GM21529 (cell line): ENCODE measurements around the gene GOT2.
"Not testable (repeated sequence)": the region's sequence is repeated elsewhere in the genome, so short reads cannot be mapped to it uniquely, and the experiment has no call there.

Experiments
- ATAC-seq: cut with Tn5 transposase; IDR thresholded peaks from one replicate; pipeline ENCODE4 v1.9.1; 2021; ENCODE audit not compliant: unreplicated experiment

The GOT2 gene

DNA sequence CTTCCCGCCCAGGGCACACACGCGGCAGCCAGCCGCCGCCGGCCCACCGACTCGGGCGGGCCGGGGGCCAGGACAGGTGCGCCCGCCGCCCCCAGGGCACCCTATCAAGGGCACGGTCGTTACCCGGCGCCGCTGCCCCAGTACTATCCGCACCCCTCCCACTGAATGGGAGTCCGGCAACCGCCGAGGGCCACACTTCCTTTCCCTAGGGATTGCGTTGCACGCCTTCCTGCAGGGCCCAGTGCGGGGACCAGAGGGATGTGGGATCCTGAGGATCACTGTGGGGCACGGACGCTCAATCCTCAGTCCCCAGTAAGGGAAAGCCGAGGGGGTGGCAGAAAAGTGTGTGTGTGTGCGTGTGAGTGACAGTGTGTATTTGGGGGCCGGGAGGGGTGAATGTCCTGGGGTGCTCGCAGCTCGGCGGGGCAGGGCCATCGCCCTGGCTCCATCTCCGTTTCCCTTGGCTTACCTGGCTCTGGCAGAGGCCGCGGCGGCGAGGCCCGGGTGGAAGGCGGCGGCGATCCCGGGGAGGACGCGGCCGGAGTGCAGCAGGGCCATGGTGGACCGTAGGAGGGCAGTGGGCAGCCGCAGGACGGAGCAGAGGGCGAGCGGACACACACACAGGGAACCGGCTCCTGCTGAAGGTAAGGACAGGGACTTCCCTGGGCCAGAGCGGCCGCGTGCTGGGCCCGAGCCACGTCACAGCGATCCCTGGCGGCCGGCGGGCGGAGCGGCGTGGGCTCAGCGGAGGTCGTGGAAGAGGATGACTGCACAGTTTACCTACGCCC, at the start of gene GOT2:
GOT2 (minus strand) TSS at position 646 of the 788 bp plus-strand sequence; CDS start at position 558, 88 bp downstream.
- peak; percentile 92 for ATAC-seq

DNA sequence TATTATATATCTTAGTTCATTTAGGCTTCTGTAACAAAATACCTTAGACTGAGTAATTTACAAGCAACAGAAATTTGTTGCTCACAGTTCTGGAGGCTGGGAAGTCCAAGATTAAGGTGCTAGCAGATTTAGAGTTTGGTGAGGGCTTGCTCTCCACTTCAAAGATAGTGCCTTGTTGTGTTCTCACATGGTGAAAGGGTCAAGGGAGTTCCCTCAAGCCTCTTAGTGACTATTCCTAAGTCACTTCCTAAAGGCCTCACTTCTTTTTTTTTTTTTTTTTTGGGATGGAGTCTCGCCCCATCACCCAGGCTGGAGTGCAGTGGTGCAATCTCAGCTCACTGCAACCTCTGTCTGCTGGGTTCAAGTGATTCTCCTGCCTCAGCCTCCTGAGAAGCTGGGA, 45.2 kb upstream of the GOT2 start:
- not testable (repeated sequence) for ATAC-seq

DNA sequence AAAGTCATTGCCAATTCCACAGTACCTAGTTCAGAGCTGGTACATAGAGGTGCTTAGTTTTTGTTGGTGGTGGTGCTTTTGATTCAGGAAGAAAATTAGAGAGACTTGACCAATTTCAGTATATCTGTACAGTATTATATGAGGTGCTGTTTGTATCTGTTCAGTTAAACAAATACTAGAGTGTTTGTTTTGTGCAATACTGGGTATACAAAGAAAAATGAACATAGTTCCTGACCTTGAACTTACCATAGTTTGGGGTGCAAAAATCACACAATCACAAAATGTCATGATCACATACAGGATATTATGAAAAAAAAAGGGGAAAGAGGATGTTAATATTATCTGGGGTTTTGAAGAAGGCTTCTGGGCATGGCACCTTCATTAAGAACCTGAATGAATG, 39.8 kb upstream of the GOT2 start:
- ATAC-seq: no peak

DNA sequence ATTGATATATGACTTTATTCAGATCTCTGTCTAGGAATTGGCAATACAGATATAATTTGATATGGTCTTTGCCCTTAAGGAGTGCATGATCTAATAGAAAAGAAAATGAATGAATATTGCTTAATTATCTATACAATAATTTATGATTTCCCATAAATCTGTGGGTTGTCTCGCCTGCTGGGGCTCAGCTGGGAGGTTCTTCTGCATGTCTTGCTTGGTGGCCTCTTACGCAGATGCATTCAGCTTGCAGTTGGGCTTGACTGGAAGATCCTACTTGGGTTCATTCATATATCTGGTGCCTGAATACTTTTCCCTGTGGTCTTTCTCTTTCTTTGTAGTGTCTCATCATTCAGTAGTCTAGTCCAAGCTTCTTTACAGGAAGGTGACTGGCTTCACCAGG, 34.0 kb upstream of the GOT2 start:
- no peak for ATAC-seq

DNA sequence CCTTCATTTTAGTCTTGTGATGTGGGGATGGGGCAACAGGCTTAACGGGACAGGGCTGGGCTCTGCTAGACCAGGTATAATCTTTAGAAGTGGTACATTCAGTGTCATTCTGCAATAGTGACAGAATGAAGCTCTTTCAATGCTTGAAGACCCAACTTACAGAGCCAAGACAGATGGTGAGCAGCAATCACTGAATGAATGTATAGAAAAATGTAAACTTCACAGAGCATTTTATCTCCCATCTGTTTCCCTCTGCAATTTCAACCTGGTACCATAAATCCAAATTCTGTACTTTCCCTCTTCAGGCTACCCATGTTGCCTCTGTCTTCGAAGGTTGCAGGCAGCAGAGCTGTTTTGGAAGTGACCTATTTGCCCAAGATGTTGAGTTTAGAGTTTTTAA, 33.5 kb upstream of the GOT2 start:
- no peak for ATAC-seq

DNA sequence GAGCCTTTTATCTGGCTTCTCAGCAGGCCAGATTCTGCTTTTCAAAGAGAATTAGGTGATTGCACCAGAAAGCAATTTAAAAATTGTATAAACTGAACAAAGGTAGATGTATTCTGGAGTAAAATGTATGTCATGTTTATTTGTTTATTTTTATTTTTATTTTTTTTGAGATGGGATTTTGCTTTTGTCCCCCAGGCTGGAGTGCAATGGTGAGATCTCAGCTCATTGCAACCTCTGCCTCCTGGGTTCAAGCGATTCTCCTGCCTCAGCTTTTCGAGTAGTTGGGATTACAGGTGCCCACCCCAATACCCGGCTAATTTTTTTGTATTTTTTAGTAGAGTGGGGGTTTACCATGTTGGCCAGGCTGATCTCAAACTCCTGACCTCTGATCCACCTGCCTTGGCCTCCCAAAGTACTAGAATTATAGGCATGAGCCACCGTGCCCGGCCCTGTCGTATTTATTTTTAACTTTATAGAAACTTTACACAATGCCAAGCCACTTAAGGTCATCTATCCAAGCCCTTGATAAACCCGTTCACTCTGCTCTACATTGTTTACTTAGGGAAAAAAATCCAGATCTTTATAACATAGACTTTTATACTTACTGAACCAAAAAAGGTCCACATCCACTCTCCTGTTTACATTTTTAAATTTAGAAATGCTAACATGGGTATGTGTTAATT, 22.7 kb upstream of the GOT2 start:
- no peak for ATAC-seq

DNA sequence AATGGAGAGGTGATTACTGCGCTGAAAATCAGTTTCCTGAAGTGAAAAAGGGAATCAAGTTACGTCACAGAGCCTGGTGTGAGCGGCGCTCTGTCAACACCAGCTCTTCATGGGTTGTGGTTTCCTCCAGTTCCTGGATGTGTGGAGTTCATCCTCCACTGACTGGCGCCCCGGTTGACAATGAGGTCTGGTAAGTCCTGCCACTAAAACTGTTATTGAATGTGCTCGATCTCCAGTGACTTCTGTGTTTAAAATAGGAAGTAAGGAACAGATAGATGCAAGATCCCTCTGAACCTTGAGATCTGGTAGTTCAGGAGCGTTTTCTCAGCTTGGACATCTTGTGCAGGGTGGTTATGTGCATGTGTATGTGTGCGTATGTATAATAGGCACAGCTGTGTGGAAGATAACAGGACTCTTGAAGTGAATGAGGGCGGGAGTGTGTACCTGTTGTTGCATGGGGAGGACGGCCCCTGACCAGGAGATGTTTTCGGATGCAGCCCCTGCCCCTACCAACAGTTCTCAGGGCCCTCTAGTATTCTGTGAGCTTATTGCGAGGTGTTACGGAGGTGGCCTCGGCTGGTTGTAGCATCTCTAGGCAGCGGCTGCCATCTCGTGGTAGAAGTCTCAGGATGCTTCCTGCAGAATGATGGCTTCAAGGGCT, 22.0 kb upstream of the GOT2 start:
- peak; percentile 95 for ATAC-seq

DNA sequence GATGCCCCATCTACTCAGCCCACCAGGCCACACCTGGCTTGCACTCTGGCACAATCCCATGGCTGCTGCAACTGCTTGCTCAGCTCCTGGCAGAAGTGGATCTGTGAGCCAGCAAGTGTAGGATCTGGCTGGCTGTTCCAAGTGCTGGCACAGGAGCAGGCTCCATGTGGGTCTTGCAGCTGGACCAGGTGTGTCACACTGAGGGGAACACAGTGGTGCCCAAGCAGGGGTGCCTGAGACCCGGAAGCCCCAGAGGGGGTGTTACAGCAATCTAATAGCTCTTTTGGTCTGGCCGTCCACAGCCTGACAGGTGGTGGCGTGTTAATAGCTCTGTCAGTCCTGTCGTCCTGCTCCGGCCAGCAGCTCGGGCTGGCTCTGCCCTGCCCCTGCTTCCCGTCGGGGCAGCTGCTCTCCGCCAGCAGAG, 19.6 kb upstream of the GOT2 start:
- ATAC-seq: no peak

DNA sequence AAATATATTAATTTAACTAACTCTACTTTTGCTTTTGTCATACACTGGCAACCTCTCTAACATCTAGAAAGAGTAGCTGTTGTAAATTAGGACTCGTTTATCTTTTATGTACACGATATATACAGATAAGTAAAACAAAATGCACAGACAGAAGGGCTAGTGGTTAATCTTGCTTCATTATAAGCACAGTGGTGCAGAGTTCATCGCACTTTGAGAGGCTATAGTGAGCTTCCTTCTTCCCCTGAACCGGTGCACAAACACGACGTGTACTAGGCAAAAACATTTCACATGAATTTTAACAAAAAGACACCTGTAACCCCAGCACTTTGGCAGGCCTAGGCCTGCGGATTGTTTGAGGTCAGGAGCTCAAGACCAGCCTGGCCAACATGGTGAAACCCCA, 10.4 kb upstream of the GOT2 start:
- no peak for ATAC-seq

DNA sequence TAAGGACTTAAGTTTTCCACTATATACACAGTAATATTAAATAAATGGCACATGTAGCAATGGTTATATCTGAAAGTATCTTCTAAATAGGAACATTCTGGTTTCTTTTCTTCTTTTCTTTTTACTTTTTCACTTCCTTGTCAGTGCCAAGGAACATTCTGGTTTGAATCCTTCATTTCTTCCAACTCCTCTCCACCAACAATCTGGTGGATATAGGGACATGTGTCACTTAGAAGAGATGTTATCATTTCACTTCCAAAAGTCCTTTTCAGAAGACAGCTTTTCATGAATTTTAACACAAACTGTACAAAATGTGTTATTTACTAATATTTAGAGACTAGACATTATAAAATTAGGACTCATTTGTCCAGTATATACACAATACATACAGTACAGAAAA, 7.9 kb upstream of the GOT2 start:
- no peak for ATAC-seq

DNA sequence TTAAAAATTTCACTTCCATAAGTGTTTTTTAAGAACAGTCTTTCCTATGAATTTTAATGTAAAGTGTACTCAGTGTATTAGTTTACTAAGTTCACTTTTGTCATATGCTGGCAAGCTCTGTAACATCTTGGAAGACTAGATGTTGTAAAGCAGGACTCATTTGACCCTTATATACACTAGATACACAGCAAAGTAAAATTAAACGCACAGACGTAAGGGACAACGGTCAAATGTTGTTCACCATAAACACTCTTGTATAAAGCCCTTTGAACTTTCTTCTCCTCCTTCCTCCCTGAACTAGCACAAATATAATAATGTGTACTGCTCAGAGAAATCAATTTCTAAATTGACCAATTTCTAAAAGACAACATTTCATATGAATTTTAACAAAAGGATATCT, 7.0 kb upstream of the GOT2 start:
- no peak for ATAC-seq

DNA sequence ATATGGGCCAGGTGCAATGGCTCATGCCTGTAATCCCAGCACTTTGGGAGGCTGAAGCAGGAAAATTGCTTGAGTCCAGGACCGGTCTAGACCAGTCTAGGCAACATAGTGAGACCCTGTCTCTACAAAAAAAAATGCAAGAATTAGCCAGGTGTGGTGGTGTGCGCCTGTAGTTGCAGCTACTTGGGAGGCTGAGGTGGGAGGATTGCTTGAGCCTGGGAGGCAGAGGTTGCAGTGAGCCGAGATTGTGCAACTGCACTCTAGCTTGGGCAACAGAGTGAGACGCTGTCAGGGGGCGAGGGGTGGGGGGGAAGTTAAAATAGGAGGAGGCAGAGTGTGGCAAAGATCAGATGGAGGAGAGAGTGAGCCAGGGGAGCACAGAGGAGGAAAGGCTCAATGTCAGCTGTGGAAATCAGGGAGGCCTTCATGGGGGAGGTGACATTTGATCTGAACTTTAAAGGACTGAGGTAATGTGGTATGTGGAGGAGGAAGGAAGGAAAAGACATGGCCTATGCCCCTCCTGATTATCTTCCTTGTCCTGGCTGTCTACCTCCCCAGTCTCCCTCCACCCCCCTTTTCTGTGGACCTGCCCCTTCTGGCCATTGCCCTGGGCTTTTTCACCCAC, 4.7 kb upstream of the GOT2 start:
- no peak for ATAC-seq

DNA sequence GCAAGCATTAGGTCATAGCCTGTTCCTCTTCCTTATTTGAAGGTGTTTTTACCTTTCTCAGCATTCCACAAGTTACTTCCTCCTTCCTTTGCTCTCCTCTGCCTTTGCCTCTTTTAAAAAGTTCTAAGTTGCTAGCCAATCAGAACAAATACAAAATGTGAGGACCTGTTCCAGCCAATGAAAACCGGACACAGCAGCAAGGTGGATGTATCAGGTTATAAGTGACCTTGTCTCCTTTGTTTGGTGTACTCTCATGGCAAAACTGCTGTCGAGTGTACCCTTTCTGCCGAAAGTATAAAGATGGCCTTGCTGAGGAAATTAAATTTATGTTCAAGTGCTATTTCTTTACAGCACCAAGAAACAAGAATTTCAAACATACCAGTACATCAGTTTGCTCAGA, 2.2 kb upstream of the GOT2 start:
- ATAC-seq: not testable (repeated sequence)

DNA sequence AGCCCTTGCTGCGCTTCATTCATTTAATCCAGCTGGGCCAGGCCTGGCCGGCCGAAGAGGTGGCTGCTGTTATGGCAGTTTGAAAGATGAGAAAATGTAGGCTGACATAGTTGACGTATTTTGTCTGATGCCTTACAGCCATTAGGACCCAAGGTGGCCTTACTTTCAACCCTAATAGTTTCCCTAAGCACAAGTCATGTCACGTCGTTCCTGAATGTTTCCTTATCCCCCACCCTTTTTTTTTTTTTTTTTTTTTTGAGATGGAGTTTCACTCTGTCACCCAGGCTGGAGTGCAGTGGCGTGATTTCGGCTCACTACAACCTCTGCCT, 307 bp upstream of the GOT2 start:
- no peak for ATAC-seq

DNA sequence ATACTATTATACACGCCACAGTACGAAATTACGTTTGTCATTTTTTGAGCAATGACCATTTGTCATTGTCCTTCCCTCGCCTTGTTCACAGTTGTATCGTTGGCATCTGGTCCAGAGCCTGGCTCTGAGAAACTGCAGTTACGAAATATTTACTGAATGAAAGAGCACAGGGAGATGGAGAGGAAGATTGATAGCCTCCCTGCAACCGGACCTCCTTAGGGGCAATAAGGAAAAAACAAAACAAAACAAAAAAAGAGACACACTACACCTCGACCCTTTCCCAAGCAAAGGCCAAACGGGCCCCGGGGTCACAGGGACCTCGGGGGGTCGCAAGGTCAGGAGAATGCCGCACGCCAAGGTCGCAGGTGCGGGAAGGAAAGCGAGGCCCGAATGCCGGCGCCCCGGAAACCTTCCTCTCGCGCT, 857 bp downstream of the GOT2 start:
- ATAC-seq: no peak

DNA sequence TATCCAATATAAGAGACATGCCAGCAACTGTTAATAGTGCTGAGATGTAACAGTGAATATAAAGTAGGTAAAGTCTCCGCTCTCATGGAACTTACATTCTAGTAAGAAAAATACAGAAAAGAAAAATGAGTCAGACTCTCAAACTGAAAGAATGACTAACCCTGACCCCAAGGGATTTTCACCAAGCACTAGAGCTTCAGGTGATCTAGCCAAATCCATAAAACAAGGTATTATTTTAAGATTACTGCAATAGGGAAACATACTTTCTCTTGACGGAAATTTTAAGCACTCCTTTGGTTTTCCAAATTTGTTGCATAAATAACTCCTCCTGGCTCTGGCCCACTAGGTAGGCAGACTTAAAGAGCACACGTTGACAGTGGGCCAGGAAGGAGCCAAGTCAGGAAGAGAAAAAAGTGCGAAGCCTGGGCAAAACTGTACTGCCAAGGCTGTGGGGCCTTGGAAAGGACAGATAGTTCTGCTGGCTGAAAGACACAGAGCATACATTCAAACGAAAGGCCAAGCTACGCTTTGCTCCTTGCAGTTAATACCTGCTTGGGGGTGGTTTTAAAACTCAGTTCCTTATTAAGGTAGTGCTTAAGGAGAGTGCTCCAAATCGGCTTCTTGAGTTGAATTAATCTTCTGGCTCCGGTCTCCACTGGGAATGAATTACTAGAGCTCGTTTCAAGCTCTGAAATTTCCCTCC, 1.4 kb downstream of the GOT2 start:
- peak; percentile 41 for ATAC-seq

DNA sequence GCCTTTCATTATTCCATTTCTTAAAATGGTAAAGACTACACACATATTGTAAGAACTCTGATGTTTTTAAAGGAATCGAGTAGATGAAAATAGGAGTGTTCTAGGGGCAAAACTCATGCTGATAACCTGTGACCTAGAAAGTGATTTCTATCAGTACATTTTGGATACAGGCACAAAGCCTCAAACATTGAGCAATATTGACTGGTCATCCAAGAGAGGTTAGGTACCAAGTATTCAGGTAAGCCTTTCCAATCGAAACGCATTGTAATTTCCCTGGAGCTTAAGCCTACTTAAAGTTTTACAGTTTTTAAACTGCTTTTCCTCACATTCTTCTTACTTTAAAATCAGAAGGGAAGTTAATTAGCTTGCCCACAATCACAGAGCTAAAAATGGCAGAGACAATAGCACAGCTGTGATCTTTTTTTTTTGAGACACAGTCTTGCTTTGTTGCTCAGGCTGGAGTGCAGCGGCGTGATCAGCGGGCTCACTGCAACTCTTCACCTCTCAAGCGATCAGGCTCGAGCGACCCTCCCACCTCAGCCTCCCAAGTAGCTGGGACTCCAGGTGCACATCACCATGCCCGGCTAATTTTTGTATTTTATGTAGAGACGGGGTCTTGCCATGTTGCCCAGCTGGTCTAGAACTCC, 3.3 kb downstream of the GOT2 start:
- ATAC-seq: no peak

DNA sequence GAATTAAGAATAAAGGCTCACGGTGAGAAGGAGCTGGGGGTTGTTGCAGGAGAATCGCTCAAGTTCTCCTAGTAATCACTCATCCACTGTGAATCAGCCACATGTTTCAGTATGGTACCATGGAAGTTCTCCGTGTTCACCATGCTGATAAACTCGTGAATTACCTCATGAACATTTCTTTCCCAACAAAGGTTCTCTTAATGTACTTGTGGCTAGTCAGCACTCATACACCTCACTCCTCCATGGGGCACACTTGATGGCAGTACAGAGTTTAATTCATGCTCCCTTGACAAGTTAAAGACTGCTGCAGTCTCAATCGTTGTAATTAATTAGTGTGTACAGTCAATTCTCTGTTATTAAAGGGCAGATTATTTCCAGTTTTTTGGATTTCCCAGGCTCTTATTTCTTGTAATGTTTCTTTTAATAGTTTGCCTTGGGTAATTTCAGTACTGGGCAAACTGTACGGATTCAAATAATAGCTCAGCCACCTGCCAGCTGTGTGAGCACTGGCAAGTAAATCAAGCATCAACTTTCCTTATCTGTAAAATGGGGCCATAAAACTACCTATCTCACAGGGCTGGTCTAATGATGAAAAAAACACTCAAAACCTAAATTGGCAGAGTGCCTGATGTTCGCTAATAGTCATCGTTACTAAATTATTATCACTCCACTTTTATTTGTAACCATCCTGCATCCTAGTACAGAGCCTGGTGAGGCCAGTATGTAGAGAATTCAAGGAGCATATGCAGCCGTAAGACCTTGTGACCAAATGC, 6.1 kb downstream of the GOT2 start:
- ATAC-seq: no peak

DNA sequence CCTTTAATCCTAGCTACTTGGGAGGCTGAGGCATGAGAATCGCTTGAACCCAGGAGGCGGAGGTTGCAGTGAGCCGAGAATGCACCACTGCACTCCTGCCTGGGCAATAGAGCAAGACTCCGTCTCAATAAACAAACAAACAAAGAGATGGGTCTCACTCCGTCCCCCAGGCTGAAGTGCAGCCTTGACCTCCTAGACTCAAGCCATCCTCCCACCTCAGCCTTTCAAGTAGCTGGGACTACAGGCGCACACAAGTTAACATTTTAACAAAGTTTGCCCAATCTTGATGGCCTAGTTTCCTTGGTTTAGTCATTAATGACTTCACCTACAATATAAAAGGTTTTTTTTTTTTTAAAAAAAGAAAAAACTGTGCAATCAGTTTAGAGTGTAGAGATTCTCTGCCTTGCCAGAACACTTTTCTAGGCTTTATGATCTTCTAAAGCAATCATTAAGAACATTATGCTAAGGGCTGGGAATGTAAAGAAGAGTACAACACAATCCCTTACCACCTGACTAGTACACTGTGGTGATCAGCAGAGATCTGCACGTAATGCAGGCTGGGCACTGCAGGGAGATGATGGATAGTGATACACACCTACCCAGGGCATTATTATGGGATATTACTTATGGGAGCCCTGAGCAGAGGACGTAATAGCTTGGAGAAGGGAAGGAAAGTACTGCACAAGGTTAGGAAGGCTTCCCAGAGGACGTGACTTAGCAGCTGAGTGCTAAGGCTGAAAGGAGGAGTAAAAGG, 6.9 kb downstream of the GOT2 start:
- no peak for ATAC-seq
